Activated CD8-positive, alpha-beta memory T cell treated with anti-CD3 and anti-CD28 coated beads, Interleukin-2, amount 50 U/mL, for 24 hours (primary cell): ENCODE measurements around the gene RFNG.

Experiments
- DNase-seq: peaks from one replicate; pipeline ENCODE4 v3.0.0-alpha.2; 2020; ENCODE audit errors: extremely low read depth

Gene RFNG

GRCh38 chr17:82013772-82014321, 37.8 kb downstream of the RFNG start:
- no peak for DNase-seq

GRCh38 chr17:82013341-82013740, 38.3 kb downstream of the RFNG start:
- DNase-seq: no peak

- DNase-seq: no peak
Observed at GRCh38 chr17:82012640-82013295, 38.8 kb downstream of the RFNG start.

GRCh38 chr17:82012261-82012639, 39.4 kb downstream of the RFNG start:
- no peak for DNase-seq

- no peak for DNase-seq
Observed at GRCh38 chr17:82011617-82012187, 39.9 kb downstream of the RFNG start.

GRCh38 chr17:82010575-82011525, 40.8 kb downstream of the RFNG start:
- DNase-seq: no peak

- DNase-seq: no peak
Observed at GRCh38 chr17:82009413-82009812, 42.2 kb downstream of the RFNG start.

GRCh38 chr17:82008941-82009405, 42.6 kb downstream of the RFNG start:
- no peak for DNase-seq

- DNase-seq: no peak
Observed at GRCh38 chr17:82008258-82008940, 43.2 kb downstream of the RFNG start.

GRCh38 chr17:82007495-82008257, 43.9 kb downstream of the RFNG start:
- no peak for DNase-seq

GRCh38 chr17:82007228-82007494, 44.5 kb downstream of the RFNG start:
- DNase-seq: no peak

- no peak for DNase-seq
Observed at GRCh38 chr17:82006468-82007227, 45.0 kb downstream of the RFNG start.

- DNase-seq: no peak
Observed at GRCh38 chr17:82005701-82006348, 45.8 kb downstream of the RFNG start.

- no peak for DNase-seq
Observed at GRCh38 chr17:82004517-82005455, 46.8 kb downstream of the RFNG start.

- DNase-seq: no peak
Observed at GRCh38 chr17:82003411-82004381, 47.9 kb downstream of the RFNG start.

GRCh38 chr17:82001571-82002056, 50.0 kb downstream of the RFNG start:
- DNase-seq: no peak

- DNase-seq: no peak
Observed at GRCh38 chr17:82000803-82001570, 50.6 kb downstream of the RFNG start.
